ENCODE measurements around the gene ATP8A1.

The ATP8A1 gene

GRCh38 chr4:42364266-42365053 lies 292.4 kb downstream of the ATP8A1 start:
- no peak for DNase-seq (ENCODE audit: low spot score)

- DNase-seq (ENCODE audit: low spot score): no peak
Observed at GRCh38 chr4:42363614-42364013, 293.3 kb downstream of the ATP8A1 start.

DNA sequence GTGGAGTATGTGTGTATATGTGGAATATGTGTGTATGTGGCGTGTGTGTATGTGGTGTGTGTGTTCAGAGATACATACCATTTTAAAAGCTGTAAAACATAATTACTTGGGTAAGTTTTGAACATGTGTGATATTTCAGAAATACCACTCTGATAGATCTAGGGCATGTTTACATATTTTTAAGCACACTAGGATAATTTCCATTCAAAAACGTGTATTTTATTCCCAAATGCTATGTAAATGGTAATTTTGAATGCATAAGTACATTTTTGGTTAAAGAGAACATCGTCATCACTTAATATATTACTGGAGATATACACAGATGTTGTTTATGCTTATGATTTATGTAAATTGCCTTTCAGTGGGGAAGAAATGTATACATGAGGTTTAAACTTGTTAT lies 294.3 kb downstream of the ATP8A1 start:
- DNase-seq (ENCODE audit: low spot score): no peak

GRCh38 chr4:42361456-42361855 lies 295.4 kb downstream of the ATP8A1 start:
- peak; percentile 19 for DNase-seq (ENCODE audit: low spot score)

DNA sequence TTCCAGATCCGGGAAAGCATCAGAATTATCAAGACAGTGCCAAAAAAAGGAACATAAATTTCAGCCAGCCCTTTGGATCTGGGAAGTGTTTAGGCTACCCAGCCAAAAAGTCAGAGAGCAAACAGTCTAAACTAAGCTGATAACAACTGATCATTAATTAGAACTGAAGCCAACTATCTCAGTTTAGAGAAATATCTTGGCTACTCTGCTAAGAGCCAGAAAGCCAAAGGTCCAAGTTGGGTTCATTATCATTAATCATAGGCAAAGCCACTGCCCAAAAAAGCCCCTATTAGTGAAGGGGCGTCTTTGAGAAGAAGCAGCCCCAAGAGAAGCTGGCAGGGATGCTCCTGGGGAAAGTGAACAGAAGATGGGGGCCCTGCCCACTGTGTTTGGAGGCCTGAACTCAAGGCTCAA lies 296.6 kb downstream of the ATP8A1 start:
- DNase-seq (ENCODE audit: low spot score): no peak

DNA sequence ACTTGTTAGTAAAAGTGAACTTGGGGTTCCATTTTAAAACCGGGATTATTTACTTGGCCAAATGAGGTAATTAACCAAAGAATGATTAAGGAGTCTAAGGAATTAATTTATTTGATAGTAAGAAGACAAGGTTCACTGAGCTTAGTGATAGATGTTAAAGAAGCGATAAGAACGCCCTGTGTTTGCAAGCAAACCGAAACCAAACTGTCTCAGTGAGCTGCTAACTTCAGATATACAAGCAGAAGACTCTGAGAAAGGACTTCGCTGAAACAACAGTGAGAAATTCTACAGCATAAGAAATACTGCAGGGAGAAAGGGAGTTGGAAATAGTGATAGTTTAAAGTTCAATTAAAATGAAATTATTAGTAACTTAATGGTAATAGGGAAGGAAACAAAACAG lies 297.2 kb downstream of the ATP8A1 start:
- DNase-seq (ENCODE audit: low spot score): no peak
